22Rv1 (cell line): ENCODE measurements around the gene ADAMTS9.

Experiments used
- H3K27ac ChIP-seq: fragments of 450-650 bp; 2 replicates; pipeline ENCODE4 v1.5.1; 2017
- CTCF ChIP-seq: fragments of 450-650 bp; IDR thresholded peaks from 2 replicates; pipeline ENCODE4 v1.5.1; 2017; ENCODE audit warnings: mild to moderate bottlenecking
- ZFX ChIP-seq: fragments of 450-650 bp; IDR thresholded peaks from 2 replicates; pipeline ENCODE4 v1.6.1; 2017; ENCODE audit warnings: antibody characterized with exemption, borderline replicate concordance

Gene ADAMTS9

GRCh38 chr3:64685331-64685799, 2.4 kb downstream of the ADAMTS9 start:
- no peak overlapping the region for H3K27ac ChIP-seq
- TF ChIP-seq CTCF (no peak), ZFX (no peak)

GRCh38 chr3:64684715-64685261, 3.0 kb downstream of the ADAMTS9 start:
- H3K27ac ChIP-seq: no peak overlapping the region
- TF ChIP-seq ZFX: no peak
- TF ChIP-seq CTCF: no peak

GRCh38 chr3:64681827-64682226, 6.0 kb downstream of the ADAMTS9 start:
- TF ChIP-seq ZFX: no peak
- no peak for TF ChIP-seq CTCF
- no peak overlapping the region for H3K27ac ChIP-seq

GRCh38 chr3:64681015-64681414, 6.8 kb downstream of the ADAMTS9 start:
- TF ChIP-seq CTCF (no peak), ZFX (no peak)

GRCh38 chr3:64680334-64680733, 7.5 kb downstream of the ADAMTS9 start:
- H3K27ac ChIP-seq: no peak overlapping the region
- no peak for TF ChIP-seq ZFX
- TF ChIP-seq CTCF: no peak

More at GRCh38 chr3:64681015-64681414, 6.8 kb downstream of the ADAMTS9 start:
- no peak overlapping the region for H3K27ac ChIP-seq

- no peak overlapping the region for H3K27ac ChIP-seq
- TF ChIP-seq ZFX: no peak
- no peak for TF ChIP-seq CTCF
These were observed 9.7 kb downstream of the ADAMTS9 start for GRCh38 chr3:64677961-64678716.

GRCh38 chr3:64676831-64677230, 11.0 kb downstream of the ADAMTS9 start:
- TF ChIP-seq ZFX: no peak
- TF ChIP-seq CTCF: no peak
- H3K27ac ChIP-seq: no peak overlapping the region
